ENCODE data around the gene UBE4B.
"Not testable (repeated sequence)": the region's sequence is repeated elsewhere in the genome, so short reads cannot be mapped to it uniquely, and the experiment has no call there.

UBE4B gene

GRCh38 chr1:10074059-10074851 lies 41.5 kb downstream of the UBE4B start:
- DNase-seq = peak; percentile 92

GRCh38 chr1:10074852-10075730 lies 42.3 kb downstream of the UBE4B start:
- DNase-seq = no peak

DNA sequence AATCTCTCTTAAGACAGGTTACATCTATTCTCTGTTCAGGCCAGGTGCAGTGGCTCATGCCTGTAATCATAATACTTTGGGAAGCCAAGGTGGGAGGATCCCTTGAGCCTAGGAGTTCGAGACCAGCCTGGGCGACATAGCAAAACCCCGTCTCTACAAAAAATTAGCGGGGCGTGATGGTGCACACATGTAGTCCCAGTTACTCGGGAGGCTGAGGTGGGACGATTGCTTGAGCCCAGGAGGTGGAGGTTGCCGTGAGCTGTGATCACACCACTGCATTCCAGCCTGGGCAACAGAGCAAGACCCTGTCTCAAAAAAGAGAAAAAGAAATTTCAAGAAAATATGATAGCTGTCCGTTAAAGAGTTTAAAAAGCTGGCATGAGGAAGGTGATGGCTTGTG lies 43.0 kb downstream of the UBE4B start:
- no peak for DNase-seq

DNA sequence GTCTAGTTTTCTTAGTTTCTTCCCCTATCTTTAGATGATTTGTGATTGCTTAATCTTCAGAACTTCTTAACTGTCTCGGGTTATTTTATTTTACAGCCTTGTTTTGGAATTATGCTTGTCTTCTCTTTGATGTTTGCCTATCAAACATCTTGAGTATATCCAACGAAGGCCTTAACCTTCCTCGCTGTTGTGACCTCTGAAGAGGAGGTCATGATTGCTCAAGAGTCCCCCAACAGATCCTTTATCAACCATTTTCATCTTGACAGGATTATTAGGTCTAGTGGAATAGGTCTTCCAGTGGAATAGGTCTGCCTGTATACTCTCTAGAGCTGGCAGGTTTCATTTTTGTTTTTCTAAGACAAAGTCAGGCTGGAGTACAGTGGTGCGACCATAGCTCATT lies 45.7 kb downstream of the UBE4B start:
- no peak for DNase-seq

DNA sequence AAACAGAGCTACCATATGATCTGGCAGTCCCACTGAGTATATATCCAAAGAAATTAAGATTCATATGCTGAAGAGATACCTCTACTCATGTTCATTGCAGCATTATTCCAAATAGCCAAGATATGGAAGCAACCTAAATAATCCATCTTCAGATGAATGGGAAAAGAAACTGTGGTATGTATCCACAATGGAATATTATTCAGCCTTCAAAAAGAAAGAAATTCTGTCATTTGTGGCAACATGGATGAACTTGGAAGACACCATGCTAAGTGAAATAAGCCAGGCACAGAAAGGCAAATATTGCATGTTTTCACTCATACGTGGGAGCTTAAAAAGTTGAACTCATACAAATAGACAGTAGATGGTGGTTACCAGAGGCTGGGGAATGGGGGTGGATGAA lies 47.8 kb downstream of the UBE4B start:
- DNase-seq = no peak

GRCh38 chr1:10082785-10083479 lies 50.2 kb downstream of the UBE4B start:
- DNase-seq = no peak

DNA sequence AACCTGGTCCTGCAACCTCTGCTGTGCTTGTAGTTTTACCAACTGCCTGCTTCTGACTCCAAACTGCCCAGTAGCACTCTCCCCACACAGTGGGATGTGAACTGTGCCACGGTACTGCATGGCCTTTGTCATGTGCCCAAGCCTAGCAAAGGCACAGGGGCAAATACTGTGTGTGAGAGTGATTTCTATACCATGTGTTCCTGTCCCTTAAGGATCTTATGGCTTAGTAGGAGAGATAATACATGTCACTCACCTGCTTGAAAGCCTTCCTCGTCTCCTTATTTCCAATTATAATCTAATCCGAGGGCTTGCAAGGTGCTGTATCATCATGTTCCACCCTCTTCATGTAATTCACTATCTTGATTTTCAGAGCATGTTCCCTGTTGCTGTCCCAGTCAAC lies 51.3 kb downstream of the UBE4B start:
- DNase-seq = no peak

DNA sequence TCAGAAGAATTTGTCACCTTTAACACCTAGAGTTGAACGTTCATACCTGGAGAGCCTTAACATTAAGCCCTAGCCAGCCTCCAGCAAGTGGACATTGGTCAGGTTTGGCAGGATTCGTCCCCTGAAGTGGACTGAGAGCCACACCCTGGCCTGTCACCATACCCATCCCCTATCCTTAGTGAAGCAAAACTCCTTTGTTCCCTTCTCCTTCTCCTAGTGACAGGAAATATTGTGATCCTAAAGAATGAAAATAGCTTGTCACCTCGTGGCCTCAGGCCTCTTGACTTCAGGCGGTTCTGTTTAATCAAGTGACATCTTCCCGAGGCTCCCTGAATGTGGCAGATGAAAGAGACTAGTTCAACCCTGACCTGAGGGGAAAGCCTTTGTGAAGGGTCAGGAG lies 52.3 kb downstream of the UBE4B start:
- DNase-seq = no peak

GRCh38 chr1:10087210-10087609 lies 54.5 kb downstream of the UBE4B start:
- no peak for DNase-seq

DNA sequence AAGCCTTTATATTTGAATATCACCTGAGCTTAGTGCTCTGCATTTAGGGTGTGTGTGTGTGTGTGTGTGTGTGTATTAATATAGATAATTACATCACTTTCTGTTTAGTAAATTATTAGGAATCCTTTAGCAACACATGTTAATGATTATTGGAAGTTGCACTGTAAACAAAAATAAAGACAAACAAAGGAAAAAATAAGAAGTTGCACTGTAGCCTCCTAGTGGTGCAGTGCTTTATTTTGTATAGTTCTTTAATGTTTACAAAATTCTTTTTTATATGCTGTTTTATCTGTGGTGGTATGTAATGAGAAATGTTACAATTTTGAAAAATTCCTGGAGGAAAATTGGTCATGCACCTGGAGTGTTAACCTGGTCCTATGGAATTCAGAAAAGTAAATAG lies 69.2 kb downstream of the UBE4B start:
- no peak for DNase-seq

GRCh38 chr1:10103193-10103592 lies 70.4 kb downstream of the UBE4B start:
- no peak for DNase-seq

GRCh38 chr1:10104834-10105233 lies 72.1 kb downstream of the UBE4B start:
- no peak for DNase-seq

- no peak for DNase-seq
Observed at GRCh38 chr1:10105484-10105883, 72.7 kb downstream of the UBE4B start.

GRCh38 chr1:10106241-10106640 lies 73.5 kb downstream of the UBE4B start:
- no peak for DNase-seq

GRCh38 chr1:10106756-10107475 lies 74.2 kb downstream of the UBE4B start:
- no peak for DNase-seq

GRCh38 chr1:10107476-10107847 lies 74.7 kb downstream of the UBE4B start:
- not testable (repeated sequence) for DNase-seq

DNA sequence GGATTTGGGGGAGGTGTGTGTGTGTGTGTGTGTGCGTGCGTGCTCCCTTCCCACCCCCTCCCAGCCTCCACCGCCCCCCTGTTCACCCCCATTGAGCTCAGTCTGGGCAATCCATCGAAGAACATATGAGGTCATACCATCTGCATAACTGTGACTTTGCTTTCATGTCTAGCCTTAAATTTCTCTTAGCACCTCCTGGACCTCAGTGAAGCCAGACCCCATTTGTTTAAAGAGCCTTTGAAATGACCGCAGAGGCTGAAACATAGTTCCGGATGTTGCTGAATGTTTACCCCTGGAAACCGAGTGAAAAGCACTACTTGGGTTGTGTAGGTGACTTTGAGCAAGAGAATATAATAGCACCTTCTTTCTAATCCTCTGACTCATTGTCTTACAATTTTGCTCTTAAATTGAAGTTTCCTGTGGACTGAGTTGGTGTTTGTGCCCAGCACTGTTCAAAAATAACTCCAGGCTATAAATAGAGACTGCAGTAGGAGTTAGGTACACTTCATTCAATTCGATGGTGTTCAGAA lies 75.4 kb downstream of the UBE4B start:
- peak; percentile 91 for DNase-seq

DNA sequence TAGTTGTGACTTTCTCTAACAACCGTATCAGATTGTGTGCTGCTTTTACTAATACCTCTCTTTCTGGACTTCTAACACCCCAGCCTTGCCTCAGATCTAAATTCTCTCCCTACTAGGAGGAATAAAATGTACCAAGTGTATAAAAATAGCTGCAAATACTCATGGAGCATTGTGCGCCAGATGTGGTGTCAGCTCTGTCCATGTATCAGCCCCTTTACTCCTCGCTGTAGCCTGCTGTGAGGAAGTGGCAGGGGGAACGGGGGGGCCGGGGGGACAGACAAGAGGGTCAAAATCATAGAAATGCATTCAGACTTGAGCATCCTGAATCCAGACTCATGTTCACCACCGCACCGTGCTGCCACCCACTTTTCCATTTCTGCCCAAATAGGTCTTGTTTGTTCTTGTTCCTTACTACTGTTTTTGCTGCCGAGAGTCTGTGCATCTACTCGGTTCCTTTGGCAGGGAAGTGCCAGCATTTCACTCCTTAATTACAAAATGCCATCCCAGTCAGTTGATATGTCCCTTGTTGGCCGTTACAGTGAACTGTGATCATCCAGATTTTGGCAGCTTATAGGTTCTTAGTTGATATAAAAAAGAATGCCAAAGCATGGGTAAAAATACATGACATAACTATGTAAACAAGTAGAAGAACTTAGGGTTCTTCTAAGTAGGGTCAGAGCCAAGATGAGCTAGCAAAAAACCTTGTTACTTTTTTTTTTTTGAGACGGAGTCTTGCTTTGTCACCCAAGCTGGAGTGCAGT lies 76.4 kb downstream of the UBE4B start:
- DNase-seq = no peak

- DNase-seq = no peak
Observed at GRCh38 chr1:10113501-10113900, 80.7 kb downstream of the UBE4B start.

GRCh38 chr1:10114746-10115145 lies 82.0 kb downstream of the UBE4B start:
- no peak for DNase-seq

- no peak for DNase-seq
Observed at GRCh38 chr1:10117132-10117531, 84.4 kb downstream of the UBE4B start.

- DNase-seq = no peak
Observed at GRCh38 chr1:10117865-10118264, 85.1 kb downstream of the UBE4B start.
